Measurements from ENCODE around the gene CASR.

- TF ChIP-seq, protein P1, sequence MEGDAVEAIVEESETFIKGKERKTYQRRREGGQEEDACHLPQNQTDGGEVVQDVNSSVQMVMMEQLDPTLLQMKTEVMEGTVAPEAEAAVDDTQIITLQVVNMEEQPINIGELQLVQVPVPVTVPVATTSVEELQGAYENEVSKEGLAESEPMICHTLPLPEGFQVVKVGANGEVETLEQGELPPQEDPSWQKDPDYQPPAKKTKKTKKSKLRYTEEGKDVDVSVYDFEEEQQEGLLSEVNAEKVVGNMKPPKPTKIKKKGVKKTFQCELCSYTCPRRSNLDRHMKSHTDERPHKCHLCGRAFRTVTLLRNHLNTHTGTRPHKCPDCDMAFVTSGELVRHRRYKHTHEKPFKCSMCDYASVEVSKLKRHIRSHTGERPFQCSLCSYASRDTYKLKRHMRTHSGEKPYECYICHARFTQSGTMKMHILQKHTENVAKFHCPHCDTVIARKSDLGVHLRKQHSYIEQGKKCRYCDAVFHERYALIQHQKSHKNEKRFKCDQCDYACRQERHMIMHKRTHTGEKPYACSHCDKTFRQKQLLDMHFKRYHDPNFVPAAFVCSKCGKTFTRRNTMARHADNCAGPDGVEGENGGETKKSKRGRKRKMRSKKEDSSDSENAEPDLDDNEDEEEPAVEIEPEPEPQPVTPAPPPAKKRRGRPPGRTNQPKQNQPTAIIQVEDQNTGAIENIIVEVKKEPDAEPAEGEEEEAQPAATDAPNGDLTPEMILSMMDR (conservative IDR thresholded peaks at IDR 0.05; ENCODE audit: low read length) = peak; percentile 47; the same call in 1 of the 2 replicates
- no peak for TF ChIP-seq EZH2phosphoT487 (IDR thresholded peaks at IDR 0.05; ENCODE audit: borderline replicate concordance, low read depth, low read length)
These were observed 132.2 kb downstream of the CASR start for GRCh38 chr3:122315619-122316018.
